Tibial artery (tissue), 4 donors: ENCODE data around the gene ICAM5.
A peak's percentile ranks its signal among the peaks of the same experiment; 100 is the strongest.

Source experiments
- DNase-seq, 2 donors: peaks; one replicate each; pipeline ENCODE4 v3.0.0-alpha.2; 2019
- H3K27ac ChIP-seq, 2 donors: fragments of 200-600 bp; sonication (generic) in 1 of 2; 1 replicate in 1 of 2; 2 replicates in 1 of 2; pipeline ENCODE4 v1.5.1; 2018 to 2019; ENCODE audit warnings: mild to moderate bottlenecking in 1 of 2
- H3K27me3 ChIP-seq, 2 donors: fragments of 200-600 bp; sonication (generic) in 1 of 2; one replicate each; pipeline versions ENCODE4 v1.5.1 to v1.6.0; 2016 to 2019
- H3K36me3 ChIP-seq, 3 donors: fragments of 200-600 bp; sonication (generic) in 2 of 3; one replicate each; pipeline ENCODE4 v1.5.1; 2016 to 2019; ENCODE audit warnings: mild to moderate bottlenecking in 2 of 3
- H3K4me1 ChIP-seq, 4 donors: fragments of 200-600 bp; sonication (generic) in 2 of 4; 1 replicate in 3 of 4; 2 replicates in 1 of 4; pipeline ENCODE4 v1.5.1; 2016 to 2019
- H3K4me3 ChIP-seq, 2 donors: fragments of 200-600 bp; sonication (generic) in 1 of 2; 1 replicate in 1 of 2; 2 replicates in 1 of 2; pipeline ENCODE4 v1.5.1; 2018 to 2019; ENCODE audit warnings: mild to moderate bottlenecking in 2 of 2
- H3K9me3 ChIP-seq, 3 donors: fragments of 200-600 bp; sonication (generic) in 1 of 3; one replicate each; pipeline ENCODE4 v1.5.1; 2016 to 2019
- intact Hi-C: fragments of 100-400 bp; cut with DNase I; formaldehyde crosslinking; loops from one replicate; pipeline ENCODE4 v1.15.0; 2023; ENCODE audit warnings: low total_unique reads
- TF ChIP-seq, protein P1 (sequence below), 2 experiments: fragments of 200-600 bp in 1 of 2; fragments of 450-650 bp in 1 of 2; IDR thresholded peaks; one replicate each; pipeline ENCODE4 v1.5.1; 2017 to 2019; ENCODE audit warnings: antibody characterized with exemption in 2 of 2, mild to moderate bottlenecking in 1 of 2, moderate library complexity in 1 of 2

ICAM5 gene

GRCh38 chr19:10327793-10328192, 38.0 kb downstream of the ICAM5 start:
- H3K36me3 ChIP-seq, result peaks cover 67 to 81% (median 68%) of the 10 kb centered on the region in 3 donors
- no peak for DNase-seq

GRCh38 chr19:10328558-10329429, 39.0 kb downstream of the ICAM5 start:
- no peak for DNase-seq
- intact Hi-C loops, result no loop called here
- Histone ChIP-seq H3K4me1 (peaks cover 0 to 16% (median 13%) of the 10 kb centered on the region in 4 donors), H3K27me3 (no peaks in the 10 kb centered on the region), H3K36me3 (peaks cover 57 to 71% (median 59%) of the 10 kb centered on the region in 3 donors), H3K4me3 (no peak overlapping the region), H3K9me3 (no peaks in the 10 kb centered on the region), H3K27ac (no peak overlapping the region)
- TF ChIP-seq, protein P1, sequence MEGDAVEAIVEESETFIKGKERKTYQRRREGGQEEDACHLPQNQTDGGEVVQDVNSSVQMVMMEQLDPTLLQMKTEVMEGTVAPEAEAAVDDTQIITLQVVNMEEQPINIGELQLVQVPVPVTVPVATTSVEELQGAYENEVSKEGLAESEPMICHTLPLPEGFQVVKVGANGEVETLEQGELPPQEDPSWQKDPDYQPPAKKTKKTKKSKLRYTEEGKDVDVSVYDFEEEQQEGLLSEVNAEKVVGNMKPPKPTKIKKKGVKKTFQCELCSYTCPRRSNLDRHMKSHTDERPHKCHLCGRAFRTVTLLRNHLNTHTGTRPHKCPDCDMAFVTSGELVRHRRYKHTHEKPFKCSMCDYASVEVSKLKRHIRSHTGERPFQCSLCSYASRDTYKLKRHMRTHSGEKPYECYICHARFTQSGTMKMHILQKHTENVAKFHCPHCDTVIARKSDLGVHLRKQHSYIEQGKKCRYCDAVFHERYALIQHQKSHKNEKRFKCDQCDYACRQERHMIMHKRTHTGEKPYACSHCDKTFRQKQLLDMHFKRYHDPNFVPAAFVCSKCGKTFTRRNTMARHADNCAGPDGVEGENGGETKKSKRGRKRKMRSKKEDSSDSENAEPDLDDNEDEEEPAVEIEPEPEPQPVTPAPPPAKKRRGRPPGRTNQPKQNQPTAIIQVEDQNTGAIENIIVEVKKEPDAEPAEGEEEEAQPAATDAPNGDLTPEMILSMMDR (IDR thresholded peaks at IDR 0.05), result no peak

More at GRCh38 chr19:10327793-10328192, 38.0 kb downstream of the ICAM5 start:
- intact Hi-C loops, result no loop called here
- Histone ChIP-seq H3K27me3 (no peaks in the 10 kb centered on the region), H3K9me3 (no peaks in the 10 kb centered on the region), H3K4me3 (no peak overlapping the region), H3K4me1 (peaks cover 0 to 12% (median 12%) of the 10 kb centered on the region in 4 donors), H3K27ac (no peak overlapping the region)
- TF ChIP-seq, protein P1 (IDR thresholded peaks at IDR 0.05), result no peak

- no peaks in the 10 kb centered on the region for H3K9me3 ChIP-seq
- H3K36me3 ChIP-seq, result peaks cover 51 to 63% (median 52%) of the 10 kb centered on the region in 3 donors
- H3K4me3 ChIP-seq, result no peak overlapping the region
- H3K27ac ChIP-seq, result no peak overlapping the region
- H3K4me1 ChIP-seq, result peaks cover 0 to 23% (median 20%) of the 10 kb centered on the region in 4 donors
- no peaks in the 10 kb centered on the region for H3K27me3 ChIP-seq
- intact Hi-C loops, result no loop called here
- no peak for DNase-seq
- TF ChIP-seq, protein P1 (IDR thresholded peaks at IDR 0.05), result no peak
These were observed 39.8 kb downstream of the ICAM5 start for GRCh38 chr19:10329555-10329954.

DNA sequence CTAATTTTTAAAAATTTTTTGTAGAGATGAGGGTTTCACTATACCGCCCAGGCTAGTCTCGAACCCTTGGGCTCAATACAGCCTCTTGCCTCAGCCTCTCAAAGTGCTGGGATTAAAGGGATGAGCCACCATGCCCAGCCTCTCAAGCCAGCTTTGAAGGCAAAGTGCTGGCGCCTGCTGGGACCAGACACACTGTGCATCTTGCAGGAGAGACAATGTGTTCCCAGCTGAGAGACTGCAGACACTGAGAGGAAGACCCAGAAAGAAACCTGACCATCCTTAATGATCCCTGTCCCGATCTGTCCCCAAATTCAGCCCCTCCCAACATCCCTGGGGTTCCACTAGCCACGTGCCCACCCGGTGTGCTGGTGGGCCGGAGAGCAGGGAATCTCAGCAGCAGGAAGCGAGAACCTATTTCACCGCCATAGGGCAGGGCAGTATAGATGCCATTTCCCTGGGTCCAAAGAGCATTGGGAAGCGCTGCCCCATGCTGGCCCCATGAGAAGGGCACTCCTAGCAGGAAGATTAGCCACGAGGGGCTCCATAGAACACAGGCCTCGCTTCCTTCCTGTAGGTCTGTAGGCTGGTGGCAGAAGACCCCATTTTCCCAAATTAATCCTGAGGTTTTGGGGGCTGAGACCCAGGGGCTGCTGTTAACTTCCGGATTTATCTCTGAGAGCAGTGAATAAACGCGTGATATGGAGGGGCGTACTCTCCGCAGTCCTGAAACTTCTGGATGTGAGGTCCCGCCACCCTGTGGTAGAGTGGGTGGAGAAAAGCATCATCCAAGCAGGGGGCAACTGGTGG, 42.6 kb downstream of the ICAM5 start:
- Histone ChIP-seq H3K27me3 (no peaks in the 10 kb centered on the region), H3K4me3 (peak overlapping the region; percentile 65), H3K9me3 (no peaks in the 10 kb centered on the region), H3K4me1 (peaks cover 0 to 30% (median 25%) of the 10 kb centered on the region in 4 donors), H3K36me3 (peaks cover 24 to 35% (median 25%) of the 10 kb centered on the region in 3 donors), H3K27ac (peak overlapping the region; percentile 80 to 81)
- DNase-seq, result no peak
- intact Hi-C loops, result loop anchor here (5.0 kb wide), 1 partner anchor 50 kb away; the partner anchor contains the start of gene TYK2
- TF ChIP-seq, protein P1 (IDR thresholded peaks at IDR 0.05), result no peak

- intact Hi-C loops, result loop anchor here (5.0 kb wide), 1 partner anchor 49 kb away; the partner anchor contains the start of gene TYK2
- H3K9me3 ChIP-seq, result no peaks in the 10 kb centered on the region
- H3K36me3 ChIP-seq, result peaks cover 16 to 27% (median 17%) of the 10 kb centered on the region in 3 donors
- H3K27ac ChIP-seq, result peak within 1 kb of the TSS; percentile 80 to 81
- TF ChIP-seq, protein P1 (IDR thresholded peaks at IDR 0.05), result no peak
- no peaks in the 10 kb centered on the region for H3K27me3 ChIP-seq
- H3K4me1 ChIP-seq, result peaks cover 0 to 30% (median 25%) of the 10 kb centered on the region in 4 donors
- DNase-seq, result peak; percentile 96 to 99
- H3K4me3 ChIP-seq, result peak within 1 kb of the TSS; percentile 65
These were observed 43.4 kb downstream of the ICAM5 start, which contains the start of gene RAVER1 for GRCh38 chr19:10332965-10333757. TSS of gene RAVER1 (minus strand) at chr19:10333529. CDS start at chr19:10333507, 22 bp downstream.
